Measurements from ENCODE around the gene MAMLD1.

MAMLD1 gene

DNA sequence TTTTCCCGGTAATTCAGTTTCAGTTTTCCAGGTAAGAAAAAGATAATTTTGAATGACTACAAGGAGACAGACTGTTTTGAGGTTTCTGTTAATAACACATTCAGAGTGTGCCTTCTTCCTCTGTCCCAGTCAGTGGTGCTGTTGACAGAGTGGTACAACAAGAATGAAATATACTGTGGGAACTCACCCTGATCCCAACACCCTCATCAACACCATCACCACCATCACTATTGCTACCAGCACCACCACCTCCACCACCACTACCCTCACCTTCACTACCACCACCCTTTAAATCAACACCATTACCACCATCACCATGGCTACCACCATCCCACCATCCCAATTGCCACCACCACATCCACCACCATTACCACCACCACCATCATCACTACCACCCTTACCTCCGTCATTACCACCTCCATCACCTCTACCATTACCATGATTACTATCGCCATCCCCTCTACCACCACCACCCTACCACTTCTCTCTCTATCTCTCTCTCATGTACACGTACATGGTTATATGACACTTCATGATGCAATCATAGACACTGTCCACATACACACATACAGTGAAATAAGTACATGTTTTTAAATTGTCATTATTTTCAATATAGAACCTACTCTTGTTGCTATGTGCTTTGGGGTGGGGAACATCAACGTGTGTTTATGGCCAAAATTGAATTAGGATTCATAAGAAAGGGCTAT, 91.5 kb downstream of the MAMLD1 start:
- H3K4me3 ChIP-seq (ENCODE audit: low read depth, low read length): no peak overlapping the region
- H3K9me3 ChIP-seq (ENCODE audit: severe bottlenecking): no peaks in the 10 kb centered on the region
- TF ChIP-seq, protein P1, sequence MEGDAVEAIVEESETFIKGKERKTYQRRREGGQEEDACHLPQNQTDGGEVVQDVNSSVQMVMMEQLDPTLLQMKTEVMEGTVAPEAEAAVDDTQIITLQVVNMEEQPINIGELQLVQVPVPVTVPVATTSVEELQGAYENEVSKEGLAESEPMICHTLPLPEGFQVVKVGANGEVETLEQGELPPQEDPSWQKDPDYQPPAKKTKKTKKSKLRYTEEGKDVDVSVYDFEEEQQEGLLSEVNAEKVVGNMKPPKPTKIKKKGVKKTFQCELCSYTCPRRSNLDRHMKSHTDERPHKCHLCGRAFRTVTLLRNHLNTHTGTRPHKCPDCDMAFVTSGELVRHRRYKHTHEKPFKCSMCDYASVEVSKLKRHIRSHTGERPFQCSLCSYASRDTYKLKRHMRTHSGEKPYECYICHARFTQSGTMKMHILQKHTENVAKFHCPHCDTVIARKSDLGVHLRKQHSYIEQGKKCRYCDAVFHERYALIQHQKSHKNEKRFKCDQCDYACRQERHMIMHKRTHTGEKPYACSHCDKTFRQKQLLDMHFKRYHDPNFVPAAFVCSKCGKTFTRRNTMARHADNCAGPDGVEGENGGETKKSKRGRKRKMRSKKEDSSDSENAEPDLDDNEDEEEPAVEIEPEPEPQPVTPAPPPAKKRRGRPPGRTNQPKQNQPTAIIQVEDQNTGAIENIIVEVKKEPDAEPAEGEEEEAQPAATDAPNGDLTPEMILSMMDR (IDR thresholded peaks at IDR 0.05; ENCODE audit: low read depth, low read length): no peak
- H3K27ac ChIP-seq: no peak overlapping the region
- H3K36me3 ChIP-seq: no peaks in the 10 kb centered on the region
- peaks cover 18% of the 10 kb centered on the region for H3K27me3 ChIP-seq (ENCODE audit: insufficient read depth, low read depth, severe bottlenecking)
- DNase-seq: no peak

DNA sequence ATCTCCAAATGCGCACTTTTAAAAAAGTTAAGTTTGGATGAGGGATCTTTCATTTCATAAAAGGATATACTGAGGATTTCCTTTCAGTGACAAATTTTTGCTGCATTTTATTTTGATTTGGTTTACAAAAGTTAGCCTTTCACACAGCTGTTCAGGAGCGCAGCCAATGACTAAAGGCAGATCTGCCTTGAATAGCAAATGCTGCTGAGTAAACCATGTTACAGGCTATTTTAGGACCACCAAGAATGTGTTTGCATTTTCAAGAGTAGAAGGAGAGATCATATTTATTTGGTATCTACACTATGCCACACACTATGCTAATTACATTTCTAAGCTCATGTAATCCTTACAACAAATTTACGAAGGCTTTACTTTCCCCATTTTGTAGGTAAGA, 92.1 kb downstream of the MAMLD1 start:
- Histone ChIP-seq H3K27ac (no peak overlapping the region), H3K4me3 (ENCODE audit: low read depth, low read length) (no peak overlapping the region), H3K9me3 (ENCODE audit: severe bottlenecking) (no peaks in the 10 kb centered on the region), H3K36me3 (no peaks in the 10 kb centered on the region), H3K27me3 (ENCODE audit: insufficient read depth, low read depth, severe bottlenecking) (peaks cover 18% of the 10 kb centered on the region)
- TF ChIP-seq, protein P1 (IDR thresholded peaks at IDR 0.05; ENCODE audit: low read depth, low read length): no peak
- DNase-seq: no peak

DNA sequence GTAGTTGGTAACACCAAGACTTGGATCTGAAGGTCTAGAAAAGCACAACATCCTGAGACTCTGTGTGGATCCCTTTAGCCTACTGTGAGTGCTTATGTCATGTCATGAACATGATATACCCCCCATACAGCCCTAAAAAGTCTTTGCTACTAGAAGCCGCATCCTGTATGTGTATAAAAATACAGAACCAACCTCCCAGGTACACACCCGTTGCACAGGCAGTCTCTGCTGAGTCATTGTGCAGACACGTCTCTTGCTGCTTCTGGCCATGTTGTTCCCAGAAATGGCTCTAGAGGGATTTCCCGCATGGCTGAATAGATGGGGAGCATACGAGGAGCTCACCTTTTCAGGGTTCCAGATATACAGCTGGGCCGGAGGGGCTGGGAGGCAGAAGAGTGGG, 93.3 kb downstream of the MAMLD1 start:
- TF ChIP-seq, protein P1 (IDR thresholded peaks at IDR 0.05; ENCODE audit: low read depth, low read length): no peak
- H3K27me3 ChIP-seq (ENCODE audit: insufficient read depth, low read depth, severe bottlenecking): peaks cover 13% of the 10 kb centered on the region
- H3K4me3 ChIP-seq (ENCODE audit: low read depth, low read length): no peak overlapping the region
- no peaks in the 10 kb centered on the region for H3K36me3 ChIP-seq
- DNase-seq: no peak
- H3K27ac ChIP-seq: no peak overlapping the region
- no peaks in the 10 kb centered on the region for H3K9me3 ChIP-seq (ENCODE audit: severe bottlenecking)

DNA sequence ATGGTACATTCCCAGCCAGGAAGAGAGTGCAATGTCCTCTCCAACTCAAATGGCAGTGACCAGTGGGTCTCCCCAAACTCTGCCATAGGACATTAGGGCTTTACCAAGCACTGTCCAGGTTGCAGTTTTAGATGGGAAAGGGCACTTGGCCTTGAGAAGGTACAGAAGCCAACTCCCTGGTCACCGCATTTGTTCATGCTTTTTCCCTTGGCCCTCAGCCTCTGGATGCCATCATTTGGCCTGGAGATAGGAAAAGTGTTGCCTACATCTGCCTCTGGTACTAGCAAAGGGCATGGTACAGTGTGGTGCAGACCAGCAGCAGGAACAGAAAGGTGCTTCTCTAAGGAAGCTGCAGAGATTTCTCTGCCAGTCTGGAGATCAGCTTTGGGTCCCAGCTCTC, 93.8 kb downstream of the MAMLD1 start:
- Histone ChIP-seq H3K36me3 (no peaks in the 10 kb centered on the region), H3K4me3 (ENCODE audit: low read depth, low read length) (no peak overlapping the region), H3K27ac (no peak overlapping the region), H3K9me3 (ENCODE audit: severe bottlenecking) (no peaks in the 10 kb centered on the region), H3K27me3 (ENCODE audit: insufficient read depth, low read depth, severe bottlenecking) (peaks cover 12% of the 10 kb centered on the region)
- TF ChIP-seq, protein P1 (IDR thresholded peaks at IDR 0.05; ENCODE audit: low read depth, low read length): no peak
- no peak for DNase-seq

DNA sequence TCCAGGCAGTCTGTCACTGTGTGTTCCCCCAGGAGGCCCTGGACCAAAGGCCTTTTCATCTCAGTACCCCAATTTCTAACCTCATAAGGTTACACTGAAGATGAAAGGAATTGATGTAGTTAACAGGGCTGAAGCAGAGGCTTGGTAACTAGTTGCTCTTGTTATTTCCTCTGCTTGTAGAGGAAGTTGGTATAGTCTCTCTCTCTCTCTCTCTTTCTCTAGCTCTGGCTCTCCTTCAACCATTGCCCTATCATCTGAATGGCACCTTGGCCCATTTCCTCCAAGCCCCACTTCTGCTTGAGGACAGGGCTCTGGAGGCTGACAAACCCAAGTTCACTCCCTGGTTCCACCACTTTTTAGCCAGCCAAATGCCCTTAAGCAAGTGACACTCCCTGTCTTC, 96.1 kb downstream of the MAMLD1 start:
- Histone ChIP-seq H3K4me3 (ENCODE audit: low read depth, low read length) (no peak overlapping the region), H3K36me3 (no peaks in the 10 kb centered on the region), H3K9me3 (ENCODE audit: severe bottlenecking) (no peaks in the 10 kb centered on the region), H3K27me3 (ENCODE audit: insufficient read depth, low read depth, severe bottlenecking) (peaks cover 6% of the 10 kb centered on the region), H3K27ac (no peak overlapping the region)
- DNase-seq: no peak
- TF ChIP-seq, protein P1 (IDR thresholded peaks at IDR 0.05; ENCODE audit: low read depth, low read length): no peak

DNA sequence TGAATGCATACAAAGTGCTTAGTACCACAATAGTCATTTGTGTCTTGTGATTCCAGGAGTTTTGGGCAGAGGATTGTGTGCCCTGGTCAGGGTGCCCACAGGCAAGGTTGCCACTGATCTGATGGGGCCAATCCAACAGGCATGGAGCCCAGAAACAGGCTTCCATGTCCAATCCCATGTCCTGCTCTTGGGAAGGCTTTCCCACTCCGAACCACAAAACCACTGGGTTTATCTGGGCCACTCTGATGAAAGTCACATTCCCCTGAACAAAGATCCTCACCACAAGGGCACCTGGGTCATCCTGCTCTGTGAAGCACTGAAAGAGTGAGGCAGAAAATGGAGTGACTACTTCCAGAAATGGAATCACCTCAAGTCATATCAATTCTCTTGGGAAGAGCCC, 96.9 kb downstream of the MAMLD1 start:
- no peak for DNase-seq
- TF ChIP-seq, protein P1 (IDR thresholded peaks at IDR 0.05; ENCODE audit: low read depth, low read length): no peak
- Histone ChIP-seq H3K27me3 (ENCODE audit: insufficient read depth, low read depth, severe bottlenecking) (peaks cover 6% of the 10 kb centered on the region), H3K4me3 (ENCODE audit: low read depth, low read length) (no peak overlapping the region), H3K27ac (no peak overlapping the region), H3K36me3 (no peaks in the 10 kb centered on the region), H3K9me3 (ENCODE audit: severe bottlenecking) (no peaks in the 10 kb centered on the region)
